ENCODE results near the gene DCST1. TPM values are rescaled to one million over a fixed set of nuclear protein-coding genes. Genes with fewer than 3 reads are reported as not detected.

DCST1 gene
- total and polyA plus RNA-seq, 7 donors: 0.12 to 0.34 TPM; not detected in 5

GRCh38 chr1:154990276-154990675, 43.3 kb upstream of the DCST1 start:
- 90 to 93% (median 92%) methylated on average over 8 of the region's 8 CpGs for WGBS, 3 donors
- H3K4me1 ChIP-seq: peaks cover 5% of the 10 kb centered on the region
- ATAC-seq: no peak
- TF ChIP-seq CTCF (IDR thresholded peaks at IDR 0.05): no peak
- no peaks in the 10 kb centered on the region for H3K27me3 ChIP-seq (ENCODE audit: insufficient read depth in 3 of 3, low read length in 2 of 3)
- H3K27ac ChIP-seq: no peak overlapping the region
- DNase-seq: peak in 1 of 2 donors; percentile 18
- intact Hi-C loops (cut with DNase I): no loop called here
- no peak overlapping the region for H3K4me3 ChIP-seq
- peaks cover 0 to 33% of the 10 kb centered on the region in 2 donors for H3K36me3 ChIP-seq (ENCODE audit: insufficient read depth in 1 of 2, low read depth in 1 of 2)
- no peaks in the 10 kb centered on the region for H3K9me3 ChIP-seq

DNA sequence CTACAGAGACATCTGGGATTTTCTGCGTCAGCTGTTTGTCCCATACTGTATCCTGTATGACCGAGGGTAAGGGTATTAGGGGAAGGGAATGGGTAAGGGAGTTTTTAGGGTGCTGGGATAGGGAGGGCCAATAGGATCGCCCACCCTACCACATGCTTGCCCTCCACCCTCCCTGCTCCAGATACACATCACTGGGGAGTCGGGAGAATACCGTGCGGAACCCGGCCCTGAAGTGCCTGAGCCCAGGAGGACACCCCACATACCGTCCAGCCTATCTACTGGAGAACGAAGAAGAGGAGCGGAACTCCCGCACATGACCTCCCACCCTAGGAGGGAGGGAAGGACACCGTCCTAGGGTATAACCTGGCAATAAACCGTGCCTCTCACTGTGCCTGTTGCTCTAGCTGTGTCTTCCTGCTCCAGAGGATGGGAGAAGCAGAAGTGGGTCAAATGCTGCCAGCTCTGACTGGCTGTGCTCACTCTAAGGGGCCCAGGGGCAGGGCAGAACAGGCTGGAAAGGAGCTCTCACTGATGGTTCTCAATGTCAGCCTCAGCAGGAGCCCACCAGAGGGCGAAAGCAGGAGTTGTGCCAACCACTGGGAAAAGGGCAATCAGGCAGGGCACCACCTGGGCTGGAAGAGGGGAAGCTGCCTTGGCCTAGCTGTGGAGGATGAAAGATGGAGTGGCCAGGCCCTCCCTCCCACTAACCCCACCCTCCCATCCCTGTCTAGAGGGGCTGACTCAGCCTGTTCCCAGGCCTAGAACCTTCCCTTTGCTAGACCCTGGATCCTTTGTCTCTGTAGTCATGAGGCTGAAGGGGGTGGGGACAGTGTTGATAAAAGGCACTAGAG, 40.7 kb upstream of the DCST1 start:
- Histone ChIP-seq H3K27me3 (ENCODE audit: insufficient read depth in 3 of 3, low read length in 2 of 3) (no peaks in the 10 kb centered on the region), H3K4me3 (no peak overlapping the region), H3K9me3 (no peaks in the 10 kb centered on the region), H3K36me3 (ENCODE audit: insufficient read depth in 1 of 2, low read depth in 1 of 2) (peaks cover 0 to 30% of the 10 kb centered on the region in 2 donors), H3K27ac (no peak overlapping the region), H3K4me1 (peaks cover 9% of the 10 kb centered on the region)
- WGBS, 3 donors: 82 to 86% (median 86%) methylated on average over 14 of the region's 14 CpGs
- DNase-seq (no peak), ATAC-seq (peak in 2 of 4 donors; percentile 6 to 11)
- intact Hi-C loops (cut with DNase I): no loop called here
- no peak for TF ChIP-seq CTCF (IDR thresholded peaks at IDR 0.05)

DNA sequence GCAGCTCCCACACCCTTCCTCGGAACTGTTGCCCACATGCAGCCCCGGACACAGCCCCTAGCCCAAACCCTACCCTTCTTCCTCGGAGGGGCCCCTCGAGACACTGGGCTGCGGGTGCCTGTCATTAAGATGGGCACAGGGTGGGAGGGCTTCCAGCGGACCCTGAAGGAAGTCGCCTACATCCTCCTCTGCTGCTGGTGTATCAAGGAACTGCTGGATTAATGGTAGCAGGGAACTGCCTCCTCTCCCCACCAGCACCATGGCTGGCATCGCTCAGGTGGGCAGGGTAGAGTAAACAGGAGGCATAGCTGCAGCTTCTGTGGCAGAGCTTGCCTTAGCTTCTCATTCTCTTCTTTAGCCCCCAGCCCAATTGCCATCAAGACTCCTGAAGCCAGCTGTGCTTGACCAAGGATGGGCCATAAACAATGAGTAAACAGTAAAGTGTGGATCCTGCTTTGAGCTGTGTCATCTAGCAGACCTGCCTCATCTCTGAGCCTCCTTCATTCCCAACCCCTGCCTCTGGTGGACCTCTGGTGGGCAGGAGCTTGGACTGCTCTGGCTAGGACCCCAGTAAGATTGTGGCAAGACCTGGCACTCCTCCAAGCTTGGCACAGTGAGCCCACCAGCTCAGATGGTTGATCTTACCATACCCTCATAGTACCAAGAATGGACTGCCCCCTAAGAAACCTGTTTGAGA, 39.9 kb upstream of the DCST1 start, which contains the start of gene LENEP:
Gene LENEP, plus strand, starts transcription at position 15 of the 697 bp plus-strand sequence. Its CDS starts 22 bp downstream, at position 37.
- DNase-seq: no peak
- TF ChIP-seq CTCF (IDR thresholded peaks at IDR 0.05): no peak
- H3K27me3 ChIP-seq (ENCODE audit: insufficient read depth in 3 of 3, low read length in 2 of 3): no peaks in the 10 kb centered on the region
- H3K27ac ChIP-seq: no peak within 1 kb of the TSS
- peaks cover 0 to 22% of the 10 kb centered on the region in 2 donors for H3K36me3 ChIP-seq (ENCODE audit: insufficient read depth in 1 of 2, low read depth in 1 of 2)
- peaks cover 6% of the 10 kb centered on the region for H3K4me1 ChIP-seq
- no peak within 1 kb of the TSS for H3K4me3 ChIP-seq
- intact Hi-C loops (cut with DNase I): no loop called here
- H3K9me3 ChIP-seq: no peaks in the 10 kb centered on the region
- no peak for ATAC-seq
- 69 to 76% (median 76%) methylated on average over 8 of the region's 8 CpGs for WGBS, 3 donors

GRCh38 chr1:154994269-154994587, 39.4 kb upstream of the DCST1 start:
- Histone ChIP-seq H3K4me1 (peaks cover 7% of the 10 kb centered on the region), H3K27ac (no peak overlapping the region), H3K36me3 (ENCODE audit: insufficient read depth in 1 of 2, low read depth in 1 of 2) (peaks cover 0 to 19% of the 10 kb centered on the region in 2 donors), H3K9me3 (no peaks in the 10 kb centered on the region), H3K4me3 (no peak overlapping the region), H3K27me3 (ENCODE audit: insufficient read depth in 3 of 3, low read length in 2 of 3) (no peaks in the 10 kb centered on the region)
- ATAC-seq (no peak), DNase-seq (no peak)
- TF ChIP-seq CTCF (IDR thresholded peaks at IDR 0.05): no peak
- 64 to 77% (median 67%) methylated on average over 1 of the region's 1 CpG for WGBS, 3 donors
- intact Hi-C loops (cut with DNase I): no loop called here

Data from psoas muscle (tissue), 8 donors.